AG08395 (cell line): ENCODE results near the gene ENTPD8.
A peak's percentile ranks its signal among the peaks of the same experiment; 100 is the strongest.
"Not testable (repeated sequence)": the region's sequence is repeated elsewhere in the genome, so short reads cannot be mapped to it uniquely, and the experiment has no call there.

Experiments used
- DNase-seq: peaks from one replicate; pipeline ENCODE4 v3.0.0; 2012; ENCODE audit warnings: mixed read lengths, low spot score

ENTPD8 gene

GRCh38 chr9:137458194-137459151 is 17.3 kb upstream of the ENTPD8 start:
- peak; percentile 14 for DNase-seq

- DNase-seq = no peak
Observed at GRCh38 chr9:137457406-137458193, 16.4 kb upstream of the ENTPD8 start.

GRCh38 chr9:137456864-137457405 is 15.8 kb upstream of the ENTPD8 start:
- DNase-seq = no peak

- DNase-seq = no peak
Observed at GRCh38 chr9:137456061-137456863, 15.1 kb upstream of the ENTPD8 start.

GRCh38 chr9:137455359-137455991 is 14.3 kb upstream of the ENTPD8 start:
- DNase-seq = no peak

GRCh38 chr9:137454597-137455358 is 13.6 kb upstream of the ENTPD8 start:
- DNase-seq = no peak

- DNase-seq = peak; percentile 25
Observed at GRCh38 chr9:137454145-137454596, 13.0 kb upstream of the ENTPD8 start.

GRCh38 chr9:137453643-137454081 is 12.5 kb upstream of the ENTPD8 start:
- peak; percentile 79 for DNase-seq

GRCh38 chr9:137452761-137453642 is 11.8 kb upstream of the ENTPD8 start:
- no peak for DNase-seq

GRCh38 chr9:137452006-137452760 is 11.0 kb upstream of the ENTPD8 start:
- DNase-seq = no peak

- not testable (repeated sequence) for DNase-seq
Observed at GRCh38 chr9:137451264-137452005, 10.3 kb upstream of the ENTPD8 start.

- DNase-seq = not testable (repeated sequence)
Observed at GRCh38 chr9:137450539-137451222, 9.5 kb upstream of the ENTPD8 start.

- no peak for DNase-seq
Observed at GRCh38 chr9:137449931-137450538, 8.9 kb upstream of the ENTPD8 start.

- no peak for DNase-seq
Observed at GRCh38 chr9:137449081-137449844, 8.1 kb upstream of the ENTPD8 start.

- DNase-seq = no peak
Observed at GRCh38 chr9:137448602-137448962, 7.4 kb upstream of the ENTPD8 start.
